ENCODE data around the gene MFAP2. TPM values are rescaled to one million over a fixed set of nuclear protein-coding genes. Genes with fewer than 3 reads are reported as not detected.

Gene MFAP2
- total RNA-seq, 1 experiment from 2014 or later: 152 TPM

DNA sequence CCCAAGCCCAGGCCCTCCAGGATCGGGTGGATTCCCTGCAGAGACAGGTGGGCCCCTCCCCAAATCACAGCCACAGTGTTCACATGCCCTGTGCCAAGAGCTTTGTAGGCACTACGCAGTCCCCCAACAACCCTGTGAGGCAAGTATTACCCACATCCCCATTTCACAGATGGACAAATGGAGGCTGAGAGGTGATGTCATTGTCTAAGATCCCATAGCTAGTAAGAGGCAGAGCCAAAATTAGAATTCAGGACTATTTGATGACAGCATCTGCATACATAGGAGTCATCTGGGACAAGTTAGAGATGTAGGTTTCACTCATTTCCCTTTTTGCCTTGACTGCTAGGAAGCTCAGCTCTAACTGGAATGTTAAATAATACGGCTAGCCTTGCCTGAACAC is 12.0 kb downstream of the MFAP2 start:
- no peaks in the 10 kb centered on the region for H3K27me3 ChIP-seq (ENCODE audit: insufficient read depth, low read length)
- TF ChIP-seq, protein P1, sequence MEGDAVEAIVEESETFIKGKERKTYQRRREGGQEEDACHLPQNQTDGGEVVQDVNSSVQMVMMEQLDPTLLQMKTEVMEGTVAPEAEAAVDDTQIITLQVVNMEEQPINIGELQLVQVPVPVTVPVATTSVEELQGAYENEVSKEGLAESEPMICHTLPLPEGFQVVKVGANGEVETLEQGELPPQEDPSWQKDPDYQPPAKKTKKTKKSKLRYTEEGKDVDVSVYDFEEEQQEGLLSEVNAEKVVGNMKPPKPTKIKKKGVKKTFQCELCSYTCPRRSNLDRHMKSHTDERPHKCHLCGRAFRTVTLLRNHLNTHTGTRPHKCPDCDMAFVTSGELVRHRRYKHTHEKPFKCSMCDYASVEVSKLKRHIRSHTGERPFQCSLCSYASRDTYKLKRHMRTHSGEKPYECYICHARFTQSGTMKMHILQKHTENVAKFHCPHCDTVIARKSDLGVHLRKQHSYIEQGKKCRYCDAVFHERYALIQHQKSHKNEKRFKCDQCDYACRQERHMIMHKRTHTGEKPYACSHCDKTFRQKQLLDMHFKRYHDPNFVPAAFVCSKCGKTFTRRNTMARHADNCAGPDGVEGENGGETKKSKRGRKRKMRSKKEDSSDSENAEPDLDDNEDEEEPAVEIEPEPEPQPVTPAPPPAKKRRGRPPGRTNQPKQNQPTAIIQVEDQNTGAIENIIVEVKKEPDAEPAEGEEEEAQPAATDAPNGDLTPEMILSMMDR (conservative IDR thresholded peaks at IDR 0.05): no peak
- no peak overlapping the region for H2BK120ac ChIP-seq (ENCODE audit: low read depth, low read length, poor library complexity, severe bottlenecking)
- no peak overlapping the region for H3K56ac ChIP-seq (ENCODE audit: insufficient read length, low read depth, low read length)
- H2BK12ac ChIP-seq (ENCODE audit: insufficient read length, low read depth, low read length): no peak overlapping the region
- H3K4me1 ChIP-seq (ENCODE audit: insufficient read depth, low read length): no peaks in the 10 kb centered on the region
- no peaks in the 10 kb centered on the region for H4K20me1 ChIP-seq (ENCODE audit: control insufficient read depth, insufficient read depth, insufficient read length)
- no peak overlapping the region for H4K8ac ChIP-seq (replicated peaks; ENCODE audit: insufficient read length, low read depth, low read length)
- no peak overlapping the region for H3K4ac ChIP-seq (ENCODE audit: low read depth, low read length)
- H3K36me3 Mint-ChIP-seq (ENCODE audit: insufficient read depth in 1 of 3, low read depth in 3 of 3): peaks cover 21 to 51% (median 38%) of the 10 kb centered on the region in 3 experiments
- no peak overlapping the region for H3K4me3 Mint-ChIP-seq
- H3K23ac ChIP-seq (ENCODE audit: insufficient read length, low read depth, low read length): no peak overlapping the region
- H2BK15ac ChIP-seq (ENCODE audit: low read depth, low read length): no peak overlapping the region
- no peak overlapping the region for H4K91ac ChIP-seq (ENCODE audit: insufficient read length, low read depth, low read length)
- H3K23me2 ChIP-seq (ENCODE audit: insufficient read length, low read depth, low read length, poor library complexity, severe bottlenecking): no peaks in the 10 kb centered on the region
- H3K9me3 Mint-ChIP-seq: no peaks in the 10 kb centered on the region
- no peaks in the 10 kb centered on the region for H3K9me3 ChIP-seq (ENCODE audit: control insufficient read depth, low read depth, low read length)
- H3K27me3 Mint-ChIP-seq (ENCODE audit: low read depth): no peaks in the 10 kb centered on the region
- H2BK5ac ChIP-seq (ENCODE audit: insufficient read length, low read length): no peak overlapping the region
- H4K5ac ChIP-seq (ENCODE audit: insufficient read length, low read depth, low read length): no peak overlapping the region
- H3K9ac ChIP-seq (ENCODE audit: extremely low read depth, insufficient read length, low read length): no peak overlapping the region
- H3K27ac ChIP-seq (ENCODE audit: insufficient read length, low read depth, low read length): no peak overlapping the region
- H3K14ac ChIP-seq (ENCODE audit: insufficient read depth, low read length): no peak overlapping the region
- no peak overlapping the region for H3K4me2 ChIP-seq (ENCODE audit: insufficient read depth, insufficient read length, low read length)
- H3T11ph ChIP-seq (ENCODE audit: low read length): no peak overlapping the region
- no peaks in the 10 kb centered on the region for H3K79me1 ChIP-seq (ENCODE audit: insufficient read depth, low read depth, low read length, poor library complexity, severe bottlenecking)
- WGBS (ENCODE audit: extremely low coverage, insufficient read length, low lambda C conversion rate): no CpG with 5 or more reads among the region's 3 CpGs
- no peaks in the 10 kb centered on the region for H3K79me2 ChIP-seq (ENCODE audit: insufficient read depth, low read length)
- H2BK20ac ChIP-seq (ENCODE audit: low read depth, low read length, poor library complexity, severe bottlenecking): no peak overlapping the region
- no peak overlapping the region for H3K27ac Mint-ChIP-seq
- peaks cover 7 to 18% of the 10 kb centered on the region in 2 experiments for H3K4me1 Mint-ChIP-seq
- no peak overlapping the region for H2AFZ ChIP-seq (ENCODE audit: low read length)
- no peak overlapping the region for H2AK5ac ChIP-seq (ENCODE audit: insufficient read length, low read length)
- no peak overlapping the region for H3K18ac ChIP-seq (ENCODE audit: insufficient read length, low read depth, low read length)
- DNase-seq: no peak

Measured in H9 (cell line).